Thymus (tissue), 11 donors: ENCODE measurements around the gene TFR2. TPM values are rescaled to one million over a fixed set of nuclear protein-coding genes. Genes with fewer than 3 reads are reported as not detected.

Experiments used
- DNase-seq, 9 donors: peaks; one replicate each; pipeline ENCODE4 v3.0.0-alpha.2; 2013; ENCODE audit warnings: low spot score in 9 of 9, low read depth in 6 of 9, missing footprints in 1 of 9
- H3K27ac ChIP-seq, 2 donors: one replicate each; pipeline ENCODE4 v1.5.1; 2013; ENCODE audit warnings: control low read depth in 1 of 2, low read depth in 1 of 2, low read length in 1 of 2, mild to moderate bottlenecking in 1 of 2, moderate library complexity in 1 of 2
- H3K27me3 ChIP-seq, 2 donors: one replicate each; pipeline ENCODE4 v1.5.1; 2013; ENCODE audit warnings: low read length in 1 of 2; ENCODE audit not compliant: control insufficient read depth in 2 of 2, insufficient read depth in 1 of 2
- H3K36me3 ChIP-seq, 2 donors: one replicate each; pipeline ENCODE4 v1.5.1; 2013; ENCODE audit warnings: low read length in 1 of 2, mild to moderate bottlenecking in 1 of 2, moderate library complexity in 1 of 2; ENCODE audit not compliant: control insufficient read depth in 2 of 2, insufficient read depth in 2 of 2
- H3K4me1 ChIP-seq, 2 donors: one replicate each; pipeline ENCODE4 v1.5.1; 2013; ENCODE audit warnings: low read length in 2 of 2; ENCODE audit not compliant: control insufficient read depth in 2 of 2, insufficient read depth in 2 of 2
- H3K4me3 ChIP-seq, 2 donors: one replicate each; pipeline ENCODE4 v1.5.1; 2013; ENCODE audit warnings: low read length in 2 of 2, control low read depth in 1 of 2, mild to moderate bottlenecking in 1 of 2
- H3K9me3 ChIP-seq, 2 donors: one replicate each; pipeline ENCODE4 v1.5.1; 2013; ENCODE audit warnings: low read length in 1 of 2, mild to moderate bottlenecking in 1 of 2; ENCODE audit not compliant: control insufficient read depth in 2 of 2, insufficient read depth in 1 of 2
- WGBS: extraction: QIAGEN DNeasy Blood & Tissue Kit; methylation state at CpG from one replicate; pipeline ENCODE4 v1.1.7; 2013; 5-methylcytosine and 5-hydroxymethylcytosine counted together
- polyA plus RNA-seq: library from polyadenylated mRNA; stranded (reverse); fragments of 200-250 nt; gene quantifications from one replicate; pipeline ENCODE4 v1.2.3, GENCODE V29; 2013
- total RNA-seq: library from RNA; stranded (reverse); fragments of 120-200 nt; gene quantifications from one replicate; pipeline ENCODE4 v1.2.4, GENCODE V29; 2013
- donor health status: healthy.

TFR2 gene
- total and polyA plus RNA-seq, 2 donors: 0.80 to 1.0 TPM

DNA sequence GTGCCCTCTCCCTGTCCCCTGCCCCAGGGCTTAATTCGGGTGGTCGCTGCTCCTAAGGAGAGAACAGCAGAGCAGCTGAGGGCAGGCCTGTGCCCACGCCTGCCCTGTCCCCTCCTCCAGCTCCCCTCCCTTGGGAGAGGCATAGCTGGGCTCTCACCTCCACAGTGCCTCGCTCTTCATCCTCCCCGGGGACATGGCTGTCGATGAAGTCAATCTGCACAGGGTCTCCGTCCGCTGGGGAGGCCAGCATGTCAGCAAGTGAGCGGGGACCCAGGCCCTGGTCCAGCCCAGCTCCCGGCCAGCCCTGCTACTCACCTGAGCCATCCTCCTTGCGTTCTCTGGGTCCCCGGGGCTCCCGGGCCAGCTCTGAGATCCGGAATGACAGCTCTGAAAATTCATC is 63.8 kb downstream of the TFR2 start:
- H3K36me3 ChIP-seq: peaks cover 94 to 100% of the 10 kb centered on the region in 2 donors
- WGBS: 98% methylated on average over 14 of the region's 14 CpGs
- no peaks in the 10 kb centered on the region for H3K9me3 ChIP-seq
- DNase-seq: no peak
- H3K27me3 ChIP-seq: no peaks in the 10 kb centered on the region
- H3K27ac ChIP-seq: no peak overlapping the region
- no peak overlapping the region for H3K4me3 ChIP-seq
- H3K4me1 ChIP-seq: peaks cover 2 to 7% of the 10 kb centered on the region in 2 donors

DNA sequence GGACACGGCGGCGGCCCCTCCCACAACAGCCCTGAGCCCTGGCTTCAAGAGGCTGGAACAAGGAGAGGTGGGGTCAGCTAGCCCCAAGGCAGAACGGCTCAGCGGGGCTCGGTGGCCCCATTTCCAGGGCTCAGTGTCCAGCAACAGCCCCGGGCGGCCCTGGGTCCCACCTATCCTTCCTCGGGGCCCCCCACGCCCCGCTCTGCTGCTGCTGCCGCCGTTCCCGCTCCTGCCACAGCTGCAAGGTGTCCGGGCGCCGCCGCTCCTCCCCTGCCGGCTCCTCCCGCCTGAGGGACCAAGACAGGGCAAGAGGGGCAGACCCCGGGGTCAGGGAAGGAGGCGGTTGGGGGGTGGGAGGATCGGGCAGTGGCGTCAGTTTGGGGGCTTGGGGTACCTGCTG is 64.2 kb downstream of the TFR2 start:
- Histone ChIP-seq H3K27ac (no peak overlapping the region), H3K4me1 (peaks cover 0 to 7% of the 10 kb centered on the region in 2 donors), H3K4me3 (no peak overlapping the region), H3K36me3 (peaks cover 92 to 98% of the 10 kb centered on the region in 2 donors), H3K27me3 (no peaks in the 10 kb centered on the region), H3K9me3 (no peaks in the 10 kb centered on the region)
- WGBS: 99% methylated on average over 24 of the region's 24 CpGs
- DNase-seq: no peak

DNA sequence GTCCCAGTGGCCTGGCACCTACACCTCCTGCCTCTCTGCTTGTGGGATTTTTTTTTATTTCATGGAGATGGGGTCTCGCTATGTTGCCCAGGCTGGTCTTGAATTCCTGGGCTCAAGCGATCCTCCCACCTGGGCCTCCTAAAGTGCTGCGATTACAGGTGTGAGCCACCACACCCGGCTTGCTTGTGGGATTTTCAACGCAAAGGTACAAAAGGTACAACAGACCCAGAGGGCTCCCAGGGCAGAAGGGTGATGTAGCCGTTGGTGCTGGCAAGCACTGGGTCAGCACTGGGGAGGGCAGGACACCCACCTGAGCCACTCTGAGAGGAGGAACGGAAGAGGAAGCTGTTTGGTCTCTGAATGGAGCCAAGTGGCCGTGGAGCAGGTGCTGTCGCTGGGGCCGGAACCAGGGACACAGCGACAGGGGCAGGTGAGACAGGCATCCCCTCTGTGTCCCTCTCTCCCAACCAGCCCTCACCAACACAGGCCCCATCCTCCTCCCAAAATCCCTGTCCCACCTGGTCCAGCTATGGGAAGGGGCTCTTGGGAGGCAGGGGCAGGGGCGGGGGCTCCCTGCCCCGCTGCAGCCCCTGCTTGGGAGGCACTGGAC is 64.9 kb downstream of the TFR2 start:
- H3K36me3 ChIP-seq: peaks cover 89 to 92% of the 10 kb centered on the region in 2 donors
- DNase-seq: no peak
- H3K4me3 ChIP-seq: no peak overlapping the region
- no peaks in the 10 kb centered on the region for H3K27me3 ChIP-seq
- H3K9me3 ChIP-seq: no peaks in the 10 kb centered on the region
- 97% methylated on average over 13 of the region's 13 CpGs for WGBS
- H3K4me1 ChIP-seq: peaks cover 0 to 11% of the 10 kb centered on the region in 2 donors
- H3K27ac ChIP-seq: no peak overlapping the region

DNA sequence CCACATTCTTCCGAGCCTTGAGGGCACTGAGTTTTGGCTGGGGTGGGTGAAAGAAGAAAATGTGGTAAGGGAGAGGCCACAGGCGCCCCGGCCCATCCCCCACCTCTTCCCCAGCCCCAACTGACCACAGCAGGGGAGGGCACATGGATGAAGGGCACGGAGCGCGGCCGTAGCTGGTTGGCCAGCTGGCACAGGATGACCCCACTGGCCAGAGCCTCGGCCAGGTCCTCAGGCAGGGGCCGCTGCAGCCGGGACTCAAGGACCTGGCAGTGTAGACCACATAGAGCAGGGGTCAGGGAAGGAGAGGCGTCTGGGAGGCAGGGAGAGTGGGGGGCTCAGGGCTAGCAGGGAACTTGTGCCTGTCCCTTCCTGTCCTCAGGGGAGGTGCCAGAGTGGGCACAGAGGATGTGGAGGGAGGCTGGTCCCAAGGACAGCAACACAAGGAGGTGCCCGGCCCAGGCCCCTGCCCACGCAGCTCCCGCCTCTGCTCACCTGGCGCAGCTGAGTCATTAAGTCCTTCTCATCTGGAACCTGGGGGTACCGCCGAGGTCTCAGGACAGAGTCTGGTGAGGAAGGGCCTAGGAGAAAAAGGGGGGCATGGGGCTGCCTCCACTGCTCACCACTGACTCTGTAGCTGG is 65.5 kb downstream of the TFR2 start:
- Histone ChIP-seq H3K9me3 (no peaks in the 10 kb centered on the region), H3K4me3 (no peak overlapping the region), H3K27me3 (peaks cover 0 to 4% of the 10 kb centered on the region in 2 donors), H3K36me3 (peaks cover 83 to 86% of the 10 kb centered on the region in 2 donors), H3K4me1 (peaks cover 0 to 17% of the 10 kb centered on the region in 2 donors), H3K27ac (no peak overlapping the region)
- DNase-seq: no peak
- WGBS: 96% methylated on average over 17 of the region's 17 CpGs

DNA sequence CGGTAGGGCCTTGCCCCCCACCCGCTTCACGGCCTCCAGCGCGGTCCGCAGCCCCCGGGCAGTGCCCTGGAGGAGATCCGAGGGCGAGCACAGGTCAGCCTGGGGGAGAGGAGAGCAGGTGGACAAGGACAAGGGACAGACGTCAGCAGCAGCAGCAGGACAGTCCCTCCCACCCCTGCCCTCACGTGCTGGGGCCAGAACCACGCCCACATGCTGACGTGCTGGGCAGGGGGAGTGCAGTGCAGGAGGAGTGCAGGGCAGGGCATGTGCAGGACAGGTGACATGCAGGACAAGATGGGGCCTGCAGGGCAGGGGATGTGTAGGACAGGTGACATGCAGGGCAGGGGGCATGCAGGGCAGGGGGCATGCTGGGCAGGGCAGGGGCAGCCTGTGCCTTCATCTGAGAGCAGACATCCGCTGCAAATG is 66.1 kb downstream of the TFR2 start:
- peaks cover 0 to 7% of the 10 kb centered on the region in 2 donors for H3K27me3 ChIP-seq
- no peak for DNase-seq
- no peak overlapping the region for H3K4me3 ChIP-seq
- H3K36me3 ChIP-seq: peaks cover 76 to 80% of the 10 kb centered on the region in 2 donors
- H3K27ac ChIP-seq: no peak overlapping the region
- 96% methylated on average over 14 of the region's 14 CpGs for WGBS
- peaks cover 3 to 23% of the 10 kb centered on the region in 2 donors for H3K4me1 ChIP-seq
- no peaks in the 10 kb centered on the region for H3K9me3 ChIP-seq

DNA sequence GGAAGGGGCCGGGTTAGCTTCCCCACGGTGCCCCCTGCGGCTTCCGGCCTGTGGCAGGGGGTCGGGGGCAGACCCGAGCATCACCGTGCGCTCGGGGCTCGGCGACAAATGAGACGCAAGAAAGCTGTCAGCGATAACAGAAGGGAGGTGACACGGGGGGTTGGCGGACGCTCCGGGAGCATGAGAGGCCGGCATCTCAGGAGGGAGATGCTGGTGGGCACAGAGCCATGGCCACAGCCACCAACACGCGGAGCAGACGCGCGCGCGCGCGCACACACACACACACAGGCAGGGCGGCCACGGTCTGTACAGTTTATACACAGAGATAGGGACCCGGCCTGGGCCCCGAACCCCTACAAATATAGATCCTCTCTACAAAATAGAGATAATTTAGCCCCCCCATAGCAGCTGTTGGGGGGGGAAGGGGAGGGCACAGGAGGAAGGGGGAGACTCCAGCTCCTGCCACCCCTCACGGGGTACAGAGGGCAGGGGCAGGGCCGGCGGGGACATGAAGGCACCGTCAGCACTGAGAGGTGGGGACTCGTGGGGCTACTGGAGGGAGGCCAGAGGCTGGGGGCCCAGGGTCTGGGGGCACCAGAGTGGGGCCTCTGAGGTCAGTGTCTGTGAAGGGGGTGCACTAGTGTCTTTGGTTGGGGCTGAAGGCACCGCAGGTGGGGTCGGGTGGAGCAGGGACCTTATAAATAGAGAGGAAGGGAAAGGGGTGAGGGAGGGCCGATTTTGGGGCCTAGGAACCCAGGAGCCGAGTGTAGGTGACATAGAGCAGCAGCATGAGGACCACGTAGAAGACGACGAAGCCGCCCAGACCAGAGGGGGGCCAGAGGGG is 66.8 kb downstream of the TFR2 start:
- Histone ChIP-seq H3K36me3 (peaks cover 70 to 73% of the 10 kb centered on the region in 2 donors), H3K4me3 (no peak overlapping the region), H3K9me3 (peaks cover 0 to 1% of the 10 kb centered on the region in 2 donors), H3K27me3 (peaks cover 0 to 13% of the 10 kb centered on the region in 2 donors), H3K27ac (no peak overlapping the region), H3K4me1 (peaks cover 8 to 30% of the 10 kb centered on the region in 2 donors)
- DNase-seq: no peak
- 96% methylated on average over 44 of the region's 44 CpGs for WGBS

DNA sequence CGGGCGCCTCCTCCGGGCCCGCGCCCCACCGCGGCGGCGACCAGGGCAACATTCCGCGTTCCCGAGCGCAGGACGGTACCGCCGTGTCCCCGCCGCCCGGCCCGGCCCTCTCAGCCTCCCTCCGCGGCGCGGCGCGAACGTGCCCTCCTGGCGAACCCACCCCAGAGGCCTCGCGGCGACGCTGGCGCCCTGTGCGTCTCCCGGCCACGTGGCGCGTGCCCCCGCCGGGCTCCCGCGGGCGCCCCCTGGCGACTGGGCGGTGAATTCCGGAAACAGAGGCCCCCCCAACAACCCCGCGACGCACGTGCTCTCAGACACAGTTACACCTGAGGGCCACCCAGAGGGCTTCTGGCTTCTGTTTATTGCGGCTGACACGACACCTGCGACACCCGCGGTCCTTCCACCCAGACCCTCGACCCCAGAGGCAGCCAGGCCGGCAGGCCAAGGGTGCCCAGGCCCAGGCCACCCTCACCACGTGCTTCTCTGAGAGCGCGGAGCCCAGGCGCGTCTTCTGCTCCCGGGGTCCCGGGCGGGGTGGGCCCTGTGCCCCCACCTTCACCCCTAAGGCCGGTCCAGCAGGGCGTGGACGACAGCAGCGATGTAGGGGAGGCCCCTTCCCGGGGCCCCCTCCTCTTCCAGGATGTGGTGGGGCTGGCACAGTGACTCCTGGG is 67.5 kb downstream of the TFR2 start, which contains the start of gene SAP25:
SAP25 (minus strand) TSS at position 210 of the 671 bp plus-strand sequence; CDS start at position 52, 158 bp downstream.
- Histone ChIP-seq H3K27me3 (peaks cover 0 to 21% of the 10 kb centered on the region in 2 donors), H3K27ac (no peak within 1 kb of the TSS), H3K4me1 (peaks cover 10 to 37% of the 10 kb centered on the region in 2 donors), H3K36me3 (peaks cover 64 to 66% of the 10 kb centered on the region in 2 donors), H3K9me3 (peaks cover 0 to 5% of the 10 kb centered on the region in 2 donors), H3K4me3 (no peak within 1 kb of the TSS)
- no peak for DNase-seq
- 96% methylated on average over 70 of the region's 70 CpGs for WGBS

DNA sequence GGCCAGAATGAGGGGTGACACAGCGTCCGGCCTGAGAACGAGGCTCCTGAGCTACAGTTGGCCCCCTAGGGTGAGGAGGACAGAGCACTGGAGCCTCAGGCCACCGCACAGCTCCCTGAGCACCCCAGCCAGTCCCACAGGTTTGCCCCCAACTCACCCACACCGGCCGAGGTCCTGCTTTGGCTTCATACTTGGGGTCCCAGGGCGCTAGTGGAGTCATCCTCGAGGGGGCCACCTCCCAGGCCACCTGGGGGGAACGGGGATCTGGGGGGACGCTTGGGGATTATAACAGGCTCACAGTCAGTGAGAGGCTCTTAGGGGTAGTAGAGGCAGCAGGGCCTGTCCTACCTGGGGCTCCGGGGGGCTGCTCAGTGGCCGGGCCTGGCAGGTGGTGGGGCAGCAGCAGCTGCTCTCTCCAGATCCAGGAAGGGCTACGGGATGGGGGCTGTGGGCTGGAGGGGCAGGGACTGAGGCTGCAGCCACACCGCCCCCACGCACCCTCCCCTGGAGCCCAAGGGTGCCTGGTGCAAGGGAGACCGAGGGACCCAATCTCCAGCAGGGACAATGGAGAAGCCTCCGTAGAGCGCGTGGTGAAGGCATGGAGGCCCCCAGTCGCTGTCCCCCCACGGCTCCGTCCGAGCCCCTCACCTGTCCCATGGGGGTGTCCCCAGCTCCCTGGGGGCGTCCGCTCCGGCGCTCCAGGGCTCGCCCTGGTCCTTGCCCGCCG is 68.2 kb downstream of the TFR2 start:
- Histone ChIP-seq H3K36me3 (peaks cover 57 to 58% of the 10 kb centered on the region in 2 donors), H3K27me3 (peaks cover 0 to 21% of the 10 kb centered on the region in 2 donors), H3K4me3 (no peak overlapping the region), H3K4me1 (peaks cover 10 to 44% of the 10 kb centered on the region in 2 donors), H3K27ac (no peak overlapping the region), H3K9me3 (peaks cover 0 to 10% of the 10 kb centered on the region in 2 donors)
- DNase-seq: no peak
- 99% methylated on average over 30 of the region's 30 CpGs for WGBS
